ENCODE measurements around the gene MED13.

GRCh38 chr17:62085511-62086408, 20.7 kb upstream of the MED13 start:
- TF ChIP-seq CTCF (IDR thresholded peaks at IDR 0.05): no peak
- TF ChIP-seq POLR2A (IDR thresholded peaks at IDR 0.05): no peak
